H7 (cell line): ENCODE results near the gene CDO1. TPM values are rescaled to one million over a fixed set of nuclear protein-coding genes. Genes with fewer than 3 reads are reported as not detected.

Source experiments
- DNase-seq: peaks from one replicate; pipeline ENCODE4 v3.0.0; 2012
- H3K27me3 ChIP-seq: 2 replicates; pipeline ENCODE4 v1.6.0; 2011; ENCODE audit warnings: mild to moderate bottlenecking, low read length; ENCODE audit not compliant: control insufficient read depth, insufficient read depth
- H3K36me3 ChIP-seq: replicated peaks from 2 replicates; pipeline ENCODE4 v1.5.1; 2011; ENCODE audit warnings: low read length; ENCODE audit not compliant: control insufficient read depth, insufficient read depth
- H3K4me3 ChIP-seq: 2 replicates; pipeline ENCODE4 v1.5.1; 2011; ENCODE audit warnings: low read depth, mild to moderate bottlenecking, control low read depth, low read length, moderate library complexity; ENCODE audit not compliant: insufficient read depth
- total RNA-seq: library from RNA; depleted of rRNA; stranded (reverse); fragments of >200 nt; shearing (Covaris generic); gene quantifications from 2 replicates; pipeline ENCODE4 v1.2.3, GENCODE V29; 2014

Gene CDO1
- total RNA-seq, 1 experiment from 2014 or later = 9.2 TPM

- Histone ChIP-seq H3K4me3 (no peak overlapping the region), H3K36me3 (no peaks in the 10 kb centered on the region), H3K27me3 (no peaks in the 10 kb centered on the region)
- no peak for DNase-seq
Measured at GRCh38 chr5:115788440-115788839, 28.0 kb downstream of the CDO1 start.

DNA sequence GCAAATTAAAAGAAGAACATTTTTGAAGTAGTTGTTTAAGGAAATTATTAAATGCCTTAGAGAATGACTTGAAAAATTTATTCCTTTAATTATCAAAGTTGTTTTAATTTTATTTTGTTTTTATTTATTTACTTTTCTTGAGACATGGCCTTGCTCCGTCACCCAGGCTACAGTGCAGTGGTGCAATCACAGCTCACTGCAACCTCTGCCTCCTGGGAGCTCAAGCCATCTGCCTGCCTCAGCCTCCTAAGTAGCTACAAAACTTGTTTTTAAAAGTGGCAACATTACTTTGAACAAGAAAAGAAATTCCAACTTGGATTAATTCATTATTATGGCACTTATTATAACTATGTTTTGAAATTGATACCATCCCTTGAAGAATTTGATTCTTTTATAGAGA lies 29.0 kb downstream of the CDO1 start:
- DNase-seq = no peak
- H3K36me3 ChIP-seq = no peaks in the 10 kb centered on the region
- no peaks in the 10 kb centered on the region for H3K27me3 ChIP-seq
- H3K4me3 ChIP-seq = no peak overlapping the region

- Histone ChIP-seq H3K4me3 (no peak overlapping the region), H3K36me3 (no peaks in the 10 kb centered on the region), H3K27me3 (no peaks in the 10 kb centered on the region)
- peak; percentile 59 for DNase-seq
Measured at GRCh38 chr5:115785381-115786065, 30.9 kb downstream of the CDO1 start.

DNA sequence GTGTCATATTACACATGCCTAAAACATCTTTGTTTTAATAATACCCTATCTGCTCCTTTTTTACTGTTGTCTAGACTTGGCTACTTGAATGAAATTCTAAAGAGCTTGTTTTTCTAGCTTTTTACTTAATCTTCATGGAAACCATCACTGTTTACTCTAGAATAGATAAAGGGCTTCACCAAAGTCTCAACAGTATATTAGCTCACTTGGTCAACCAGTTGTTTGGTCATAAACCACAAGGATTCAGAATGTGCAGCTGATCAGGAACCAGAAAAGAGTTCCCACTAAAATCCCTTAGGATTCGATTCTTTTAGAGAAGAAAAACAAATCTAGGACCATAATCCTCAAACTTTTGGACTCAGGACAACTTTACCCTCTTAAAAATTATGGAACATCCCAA lies 38.0 kb downstream of the CDO1 start:
- Histone ChIP-seq H3K36me3 (no peaks in the 10 kb centered on the region), H3K4me3 (no peak overlapping the region), H3K27me3 (no peaks in the 10 kb centered on the region)
- no peak for DNase-seq

GRCh38 chr5:115776989-115777388 lies 39.5 kb downstream of the CDO1 start:
- DNase-seq = no peak
- H3K4me3 ChIP-seq = no peak overlapping the region
- H3K36me3 ChIP-seq = no peaks in the 10 kb centered on the region
- no peaks in the 10 kb centered on the region for H3K27me3 ChIP-seq

GRCh38 chr5:115775999-115776398 lies 40.5 kb downstream of the CDO1 start:
- no peaks in the 10 kb centered on the region for H3K36me3 ChIP-seq
- no peak overlapping the region for H3K4me3 ChIP-seq

DNA sequence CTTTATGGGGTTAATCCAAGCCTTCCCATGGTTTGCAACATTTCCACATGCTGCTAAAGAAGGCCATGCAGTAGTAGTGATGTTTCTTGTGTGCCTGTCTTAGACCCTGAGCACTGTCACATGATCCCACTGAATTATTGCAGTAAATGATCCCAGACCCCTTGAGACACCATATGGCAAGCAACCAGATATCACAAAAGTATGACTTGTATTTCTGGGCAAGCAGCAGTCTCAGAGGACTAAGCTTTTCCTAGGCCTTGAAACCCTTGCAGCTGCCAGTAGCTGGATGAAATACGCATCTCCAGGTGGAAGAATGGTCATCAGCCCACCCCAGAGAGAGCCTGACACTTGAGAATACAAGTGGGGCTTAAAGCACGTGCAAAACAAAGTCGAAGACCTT lies 41.8 kb downstream of the CDO1 start:
- DNase-seq = no peak

More at GRCh38 chr5:115775999-115776398, 40.5 kb downstream of the CDO1 start:
- DNase-seq = no peak
- H3K27me3 ChIP-seq = no peaks in the 10 kb centered on the region

DNA sequence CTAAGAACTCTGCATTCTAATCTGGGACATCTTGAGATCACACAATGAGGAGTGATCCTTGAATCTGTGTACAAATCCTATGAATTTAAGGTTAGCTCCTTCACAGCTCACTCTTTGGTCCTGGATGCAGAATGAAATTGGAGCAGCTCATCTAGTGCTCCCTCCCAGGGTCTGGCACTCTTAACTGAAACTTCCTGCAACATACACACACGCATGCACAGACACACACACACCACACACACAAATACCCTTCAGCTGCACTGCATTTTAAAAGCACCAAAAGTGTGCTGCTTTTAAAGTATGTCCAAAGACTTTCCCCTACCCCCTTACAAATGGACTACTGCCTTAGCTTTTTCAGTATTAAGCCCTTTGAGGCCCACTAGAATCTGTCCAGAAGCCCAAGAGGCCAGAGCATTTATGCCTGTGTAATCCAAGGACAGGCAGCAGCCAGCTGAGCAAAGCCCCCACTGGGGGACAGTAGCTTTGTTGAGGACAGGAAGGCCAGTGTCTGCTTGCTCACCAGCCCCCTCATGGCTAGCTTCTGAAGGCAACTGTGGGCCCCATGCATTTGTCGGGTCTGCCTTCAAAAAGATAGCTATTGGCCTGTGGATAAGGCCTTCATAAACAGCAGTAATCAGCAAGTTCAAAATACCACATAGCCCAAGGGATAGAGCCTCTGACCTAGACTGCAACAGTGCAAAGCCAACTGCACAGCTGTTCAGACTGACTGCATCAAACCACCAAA lies 43.6 kb downstream of the CDO1 start:
- H3K36me3 ChIP-seq = no peaks in the 10 kb centered on the region

More for the DNA sequence above, 41.8 kb downstream of the CDO1 start:
- Histone ChIP-seq H3K4me3 (no peak overlapping the region), H3K27me3 (no peaks in the 10 kb centered on the region), H3K36me3 (no peaks in the 10 kb centered on the region)

GRCh38 chr5:115770466-115770865 lies 46.0 kb downstream of the CDO1 start:
- peak; percentile 42 for DNase-seq
- Histone ChIP-seq H3K27me3 (no peaks in the 10 kb centered on the region), H3K36me3 (no peaks in the 10 kb centered on the region)

More for the DNA sequence above, 43.6 kb downstream of the CDO1 start:
- DNase-seq = no peak
- H3K4me3 ChIP-seq = no peak overlapping the region
- H3K27me3 ChIP-seq = no peaks in the 10 kb centered on the region

DNA sequence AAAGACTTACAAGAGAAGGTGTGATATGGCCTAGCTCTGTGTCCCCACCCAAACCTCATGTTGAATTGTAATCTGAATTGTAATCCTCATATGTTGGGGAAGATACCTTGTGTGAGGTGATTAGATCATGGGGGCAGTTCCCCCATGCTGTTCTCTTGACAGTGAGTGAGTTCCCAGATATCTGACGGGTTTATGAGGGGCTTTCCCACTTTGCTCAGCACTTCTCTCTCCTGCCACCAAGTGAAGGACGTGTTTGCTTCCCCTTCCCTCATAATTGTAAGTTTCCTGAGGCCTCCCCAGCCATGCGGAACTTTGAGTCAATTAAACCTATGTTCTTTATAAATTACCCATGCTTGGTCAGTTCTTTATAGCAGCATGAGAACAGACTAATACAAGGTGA lies 49.0 kb downstream of the CDO1 start:
- Histone ChIP-seq H3K36me3 (no peaks in the 10 kb centered on the region), H3K4me3 (no peak overlapping the region), H3K27me3 (no peaks in the 10 kb centered on the region)
- DNase-seq = no peak

More at GRCh38 chr5:115770466-115770865, 46.0 kb downstream of the CDO1 start:
- no peak overlapping the region for H3K4me3 ChIP-seq

DNA sequence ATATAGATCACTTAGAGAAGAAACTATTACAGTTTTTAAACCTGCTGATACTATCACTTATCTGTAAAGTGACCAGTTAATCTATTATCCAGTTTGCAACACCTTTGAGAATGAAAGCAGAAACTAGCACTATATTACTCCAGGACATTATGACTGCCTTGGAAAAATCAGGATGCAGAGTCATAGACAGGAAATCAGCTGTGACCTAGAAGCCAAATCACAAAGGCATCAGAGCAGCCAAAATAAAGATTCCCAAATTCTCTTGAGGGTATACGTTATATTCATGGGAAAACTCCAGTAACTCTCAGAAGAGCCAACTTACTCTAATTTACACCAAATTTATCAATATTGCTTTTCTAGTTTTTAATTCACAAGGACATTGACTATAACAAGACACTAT lies 49.9 kb downstream of the CDO1 start:
- Histone ChIP-seq H3K27me3 (no peaks in the 10 kb centered on the region), H3K36me3 (no peaks in the 10 kb centered on the region), H3K4me3 (no peak overlapping the region)
- DNase-seq = no peak

- no peak for DNase-seq
- H3K36me3 ChIP-seq = no peaks in the 10 kb centered on the region
- H3K27me3 ChIP-seq = no peaks in the 10 kb centered on the region
- no peak overlapping the region for H3K4me3 ChIP-seq
Measured at GRCh38 chr5:115758356-115758755, 58.1 kb downstream of the CDO1 start.

DNA sequence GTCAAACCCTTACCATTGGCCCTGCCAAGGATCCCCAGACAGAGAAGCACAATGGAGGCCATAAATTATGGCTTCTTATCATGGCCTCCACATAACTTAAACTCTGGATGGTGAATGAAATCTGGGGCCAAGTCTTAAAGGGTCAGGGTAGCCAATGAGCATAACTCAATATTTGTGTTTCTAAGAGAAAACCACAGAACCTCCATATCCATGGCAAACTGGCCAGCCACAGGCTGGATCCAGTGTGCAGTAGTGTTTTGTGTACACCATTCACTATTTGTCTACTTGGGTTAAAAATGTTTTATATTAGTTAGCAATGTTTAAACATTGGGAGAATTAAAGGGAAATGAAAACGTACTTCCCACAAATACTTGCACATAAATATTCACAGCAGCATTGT lies 60.8 kb downstream of the CDO1 start:
- no peaks in the 10 kb centered on the region for H3K36me3 ChIP-seq
- no peak overlapping the region for H3K4me3 ChIP-seq
- H3K27me3 ChIP-seq = no peaks in the 10 kb centered on the region
- no peak for DNase-seq
